Right renal pelvis (tissue), 4 donors: Measurements from ENCODE around the gene DHH. TPM values are rescaled to one million over a fixed set of nuclear protein-coding genes. Genes with fewer than 3 reads are reported as not detected.

ENCODE experiments used
- DNase-seq, 4 donors: peaks; one replicate each; pipeline ENCODE4 v3.0.0-alpha.2; 2013; ENCODE audit warnings: low read depth in 4 of 4, low spot score in 3 of 4, missing footprints in 1 of 4
- polyA plus RNA-seq, 4 donors: library from polyadenylated mRNA; unstranded; fragments of 120-200 nt; gene quantifications; one replicate each; pipeline ENCODE4 v1.2.1, GENCODE V29; 2013; ENCODE audit not compliant: insufficient read length in 4 of 4

Gene DHH
- polyA plus RNA-seq, 4 donors: 0.37 to 1.0 (median 0.42) TPM

- DNase-seq: no peak
Observed at GRCh38 chr12:49051777-49052438, 42.7 kb downstream of the DHH start.

GRCh38 chr12:49051373-49051764 is 43.2 kb downstream of the DHH start:
- DNase-seq: no peak

- no peak for DNase-seq
Observed at GRCh38 chr12:49050507-49051372, 43.9 kb downstream of the DHH start.

GRCh38 chr12:49049566-49050224 is 44.9 kb downstream of the DHH start:
- no peak for DNase-seq

- DNase-seq: no peak
Observed at GRCh38 chr12:49048953-49049352, 45.6 kb downstream of the DHH start.

- DNase-seq: no peak
Observed at GRCh38 chr12:49046129-49046895, 48.3 kb downstream of the DHH start.

GRCh38 chr12:49044660-49045059 is 49.9 kb downstream of the DHH start:
- no peak for DNase-seq

- no peak for DNase-seq
Observed at GRCh38 chr12:49043856-49044258, 50.7 kb downstream of the DHH start.

- no peak for DNase-seq
Observed at GRCh38 chr12:49043241-49043640, 51.4 kb downstream of the DHH start.

GRCh38 chr12:49041881-49042484 is 52.6 kb downstream of the DHH start:
- DNase-seq: no peak

- DNase-seq: no peak
Observed at GRCh38 chr12:49041036-49041880, 53.3 kb downstream of the DHH start.

- no peak for DNase-seq
Observed at GRCh38 chr12:49040364-49040855, 54.2 kb downstream of the DHH start.

GRCh38 chr12:49039421-49040363 is 54.9 kb downstream of the DHH start:
- DNase-seq: no peak

- no peak for DNase-seq
Observed at GRCh38 chr12:49038291-49038955, 56.2 kb downstream of the DHH start.

- no peak for DNase-seq
Observed at GRCh38 chr12:49037947-49038237, 56.7 kb downstream of the DHH start.

GRCh38 chr12:49037111-49037946 is 57.3 kb downstream of the DHH start:
- no peak for DNase-seq
